ENCODE measurements around the gene MPP7.

MPP7 gene

GRCh38 chr10:28266449-28267224, 36.2 kb downstream of the MPP7 start:
- no peaks in the 10 kb centered on the region for H3K27me3 ChIP-seq (ENCODE audit: insufficient read depth, low read length)
- no peaks in the 10 kb centered on the region for H3K4me1 ChIP-seq (ENCODE audit: insufficient read depth, low read length)
- no peak overlapping the region for H3K4me3 ChIP-seq (ENCODE audit: low read length)
- no peaks in the 10 kb centered on the region for H3K36me3 ChIP-seq (ENCODE audit: insufficient read depth, low read length)
- 96% methylated on average over 3 of the region's 3 CpGs for WGBS
- H3K9ac ChIP-seq (ENCODE audit: low read depth, low read length): no peak overlapping the region
- no peaks in the 10 kb centered on the region for H3K9me3 ChIP-seq (ENCODE audit: insufficient read depth, low read depth, low read length)
- no peak overlapping the region for H3K27ac ChIP-seq (ENCODE audit: low read depth, low read length)

- Histone ChIP-seq H3K9ac (ENCODE audit: low read depth, low read length) (no peak overlapping the region), H3K9me3 (ENCODE audit: insufficient read depth, low read depth, low read length) (no peaks in the 10 kb centered on the region), H3K4me3 (ENCODE audit: low read length) (no peak overlapping the region), H3K4me1 (ENCODE audit: insufficient read depth, low read length) (no peaks in the 10 kb centered on the region), H3K36me3 (ENCODE audit: insufficient read depth, low read length) (no peaks in the 10 kb centered on the region), H3K27me3 (ENCODE audit: insufficient read depth, low read length) (no peaks in the 10 kb centered on the region), H3K27ac (ENCODE audit: low read depth, low read length) (no peak overlapping the region)
- 89% methylated on average over 10 of the region's 10 CpGs for WGBS
Measured at GRCh38 chr10:28263136-28263857, 39.6 kb downstream of the MPP7 start.

GRCh38 chr10:28256776-28257175, 46.1 kb downstream of the MPP7 start:
- no peak overlapping the region for H3K4me3 ChIP-seq (ENCODE audit: low read length)
- no peaks in the 10 kb centered on the region for H3K4me1 ChIP-seq (ENCODE audit: insufficient read depth, low read length)
- no peaks in the 10 kb centered on the region for H3K9me3 ChIP-seq (ENCODE audit: insufficient read depth, low read depth, low read length)
- H3K27ac ChIP-seq (ENCODE audit: low read depth, low read length): no peak overlapping the region
- H3K36me3 ChIP-seq (ENCODE audit: insufficient read depth, low read length): no peaks in the 10 kb centered on the region
- no peak overlapping the region for H3K9ac ChIP-seq (ENCODE audit: low read depth, low read length)
- no peaks in the 10 kb centered on the region for H3K27me3 ChIP-seq (ENCODE audit: insufficient read depth, low read length)
- 84% methylated on average over 2 of the region's 2 CpGs for WGBS

GRCh38 chr10:28254290-28254985, 48.4 kb downstream of the MPP7 start:
- Histone ChIP-seq H3K27me3 (ENCODE audit: insufficient read depth, low read length) (no peaks in the 10 kb centered on the region), H3K9ac (ENCODE audit: low read depth, low read length) (no peak overlapping the region), H3K9me3 (ENCODE audit: insufficient read depth, low read depth, low read length) (no peaks in the 10 kb centered on the region), H3K36me3 (ENCODE audit: insufficient read depth, low read length) (no peaks in the 10 kb centered on the region), H3K4me1 (ENCODE audit: insufficient read depth, low read length) (no peaks in the 10 kb centered on the region), H3K27ac (ENCODE audit: low read depth, low read length) (no peak overlapping the region), H3K4me3 (ENCODE audit: low read length) (no peak overlapping the region)
- WGBS: 92% methylated on average over 5 of the region's 6 CpGs

- Histone ChIP-seq H3K27ac (ENCODE audit: low read depth, low read length) (no peak overlapping the region), H3K9me3 (ENCODE audit: insufficient read depth, low read depth, low read length) (no peaks in the 10 kb centered on the region), H3K36me3 (ENCODE audit: insufficient read depth, low read length) (no peaks in the 10 kb centered on the region), H3K27me3 (ENCODE audit: insufficient read depth, low read length) (no peaks in the 10 kb centered on the region), H3K4me1 (ENCODE audit: insufficient read depth, low read length) (no peaks in the 10 kb centered on the region), H3K9ac (ENCODE audit: low read depth, low read length) (no peak overlapping the region), H3K4me3 (ENCODE audit: low read length) (no peak overlapping the region)
- 90% methylated on average over 11 of the region's 11 CpGs for WGBS
Measured at GRCh38 chr10:28253169-28253785, 49.6 kb downstream of the MPP7 start.

All from HUES64 (cell line).